Activated CD4-positive, CD25-positive, alpha-beta regulatory T cell treated with anti-CD3 and anti-CD28 coated beads, Interleukin-2, amount 50 U/mL, for 72 hours (primary cell): Measurements from ENCODE around the gene ENOX2.

Experiments used
- DNase-seq: peaks from one replicate; pipeline ENCODE4 v3.0.0; 2021

Gene ENOX2

GRCh38 chrX:130604882-130605281 is 298.1 kb downstream of the ENOX2 start:
- DNase-seq = no peak

GRCh38 chrX:130594453-130594916 is 308.5 kb downstream of the ENOX2 start:
- no peak for DNase-seq

- no peak for DNase-seq
Measured at GRCh38 chrX:130593911-130594310, 309.1 kb downstream of the ENOX2 start.

- no peak for DNase-seq
Measured at GRCh38 chrX:130592204-130592603, 310.8 kb downstream of the ENOX2 start.

- DNase-seq = no peak
Measured at GRCh38 chrX:130578906-130579305, 324.1 kb downstream of the ENOX2 start.

- no peak for DNase-seq
Measured at GRCh38 chrX:130577431-130577830, 325.6 kb downstream of the ENOX2 start.

- DNase-seq = no peak
Measured at GRCh38 chrX:130575831-130576389, 327.1 kb downstream of the ENOX2 start.
